Activated gamma-delta T cell treated with anti-CD3 and anti-CD28 coated beads, Interleukin-2, amount 50 U/mL, for 16 hours (primary cell): ENCODE data around the gene TAOK1.

Source experiments
- DNase-seq: peaks from one replicate; pipeline ENCODE4 v3.0.0-alpha.2; 2020; ENCODE audit warnings: low read depth

The TAOK1 gene

GRCh38 chr17:29584452-29585079, 194.4 kb downstream of the TAOK1 start:
- DNase-seq: no peak

GRCh38 chr17:29585080-29585751, 195.1 kb downstream of the TAOK1 start:
- DNase-seq: no peak

- DNase-seq: no peak
Measured at GRCh38 chr17:29586676-29587469, 196.7 kb downstream of the TAOK1 start.

- no peak for DNase-seq
Measured at GRCh38 chr17:29587591-29587990, 197.4 kb downstream of the TAOK1 start.

GRCh38 chr17:29588017-29588561, 197.9 kb downstream of the TAOK1 start:
- DNase-seq: no peak

- peak; percentile 50 for DNase-seq
Measured at GRCh38 chr17:29588562-29589411, 198.6 kb downstream of the TAOK1 start.

- DNase-seq: peak; percentile 73
Measured at GRCh38 chr17:29589524-29590410, 199.6 kb downstream of the TAOK1 start, which contains the start of gene GIT1. Gene GIT1 (minus strand): TSS chr17:29589648. CDS start chr17:29589378, 270 bp downstream.

- no peak for DNase-seq
Measured at GRCh38 chr17:29590411-29591145, 200.4 kb downstream of the TAOK1 start.

- no peak for DNase-seq
Measured at GRCh38 chr17:29591146-29591736, 201.1 kb downstream of the TAOK1 start.

GRCh38 chr17:29591737-29592608, 201.8 kb downstream of the TAOK1 start:
- DNase-seq: peak; percentile 69

- DNase-seq: no peak
Measured at GRCh38 chr17:29592850-29593551, 202.8 kb downstream of the TAOK1 start, which contains the start of gene ANKRD13B. Gene ANKRD13B (plus strand): TSS chr17:29593132. CDS start chr17:29593622, 490 bp downstream.

GRCh38 chr17:29593591-29594518, 203.7 kb downstream of the TAOK1 start:
- no peak for DNase-seq

GRCh38 chr17:29594519-29595090, 204.4 kb downstream of the TAOK1 start:
- DNase-seq: no peak

GRCh38 chr17:29595107-29595942, 205.2 kb downstream of the TAOK1 start:
- DNase-seq: no peak
